Activated naive CD4-positive, alpha-beta T cell treated with Interleukin-2 at 50 U/mL for 16 hours (primary cell): ENCODE data around the gene MRPS23.

Experiments used
- DNase-seq: peaks from one replicate; pipeline ENCODE4 v3.0.0-alpha.2; 2020

The MRPS23 gene

GRCh38 chr17:57849874-57850754 is at the start of gene MRPS23:
Gene MRPS23, minus strand, starts transcription at chr17:57850044. Its CDS starts 34 bp downstream, at chr17:57850010.
- peak; percentile 98 for DNase-seq

GRCh38 chr17:57899391-57899790 is 49.5 kb upstream of the MRPS23 start:
- DNase-seq, result no peak

- no peak for DNase-seq
These were observed 48.9 kb upstream of the MRPS23 start for GRCh38 chr17:57898487-57899311.

GRCh38 chr17:57895382-57896060 is 45.7 kb upstream of the MRPS23 start:
- no peak for DNase-seq

- DNase-seq, result no peak
These were observed 45.0 kb upstream of the MRPS23 start for GRCh38 chr17:57894848-57895247.

GRCh38 chr17:57892820-57893595 is 43.2 kb upstream of the MRPS23 start:
- no peak for DNase-seq

GRCh38 chr17:57892146-57892819 is 42.4 kb upstream of the MRPS23 start:
- DNase-seq, result peak; percentile 84

- no peak for DNase-seq
These were observed 41.0 kb upstream of the MRPS23 start for GRCh38 chr17:57890857-57891232.

- no peak for DNase-seq
These were observed 40.3 kb upstream of the MRPS23 start for GRCh38 chr17:57889892-57890856.

- DNase-seq, result no peak
These were observed 39.4 kb upstream of the MRPS23 start for GRCh38 chr17:57889252-57889651.

GRCh38 chr17:57888311-57889216 is 38.7 kb upstream of the MRPS23 start:
- DNase-seq, result no peak

GRCh38 chr17:57887161-57887560 is 37.3 kb upstream of the MRPS23 start:
- no peak for DNase-seq

- DNase-seq, result no peak
These were observed 36.2 kb upstream of the MRPS23 start for GRCh38 chr17:57886020-57886419.

- no peak for DNase-seq
These were observed 35.5 kb upstream of the MRPS23 start for GRCh38 chr17:57885148-57885915.

GRCh38 chr17:57881783-57882351 is 32.0 kb upstream of the MRPS23 start:
- no peak for DNase-seq

GRCh38 chr17:57881143-57881542 is 31.3 kb upstream of the MRPS23 start:
- no peak for DNase-seq

- peak; percentile 22 for DNase-seq
These were observed 30.2 kb upstream of the MRPS23 start for GRCh38 chr17:57880086-57880456.

- no peak for DNase-seq
These were observed 29.7 kb upstream of the MRPS23 start for GRCh38 chr17:57879437-57880085.
